GM04504 (cell line): ENCODE results near the gene ZNF557.
"Not testable (repeated sequence)": the region's sequence is repeated elsewhere in the genome, so short reads cannot be mapped to it uniquely, and the experiment has no call there.

ENCODE experiments used
- DNase-seq: peaks from one replicate; pipeline ENCODE4 v3.0.0-alpha.2; 2012; ENCODE audit warnings: low read depth

The ZNF557 gene

GRCh38 chr19:7069042-7069903 lies at the start of gene ZNF557:
Gene ZNF557 (plus strand): TSS chr19:7069703. CDS start chr19:7075075, 5,372 bp downstream.
- peak; percentile 92 for DNase-seq

GRCh38 chr19:7021331-7021730 lies 48.2 kb upstream of the ZNF557 start, which contains the start of gene MBD3L2B:
Gene MBD3L2B (minus strand): TSS chr19:7021431. CDS start chr19:7021397, 34 bp downstream.
- not testable (repeated sequence) for DNase-seq

- not testable (repeated sequence) for DNase-seq
Measured at GRCh38 chr19:7028790-7029189, 40.7 kb upstream of the ZNF557 start.

DNA sequence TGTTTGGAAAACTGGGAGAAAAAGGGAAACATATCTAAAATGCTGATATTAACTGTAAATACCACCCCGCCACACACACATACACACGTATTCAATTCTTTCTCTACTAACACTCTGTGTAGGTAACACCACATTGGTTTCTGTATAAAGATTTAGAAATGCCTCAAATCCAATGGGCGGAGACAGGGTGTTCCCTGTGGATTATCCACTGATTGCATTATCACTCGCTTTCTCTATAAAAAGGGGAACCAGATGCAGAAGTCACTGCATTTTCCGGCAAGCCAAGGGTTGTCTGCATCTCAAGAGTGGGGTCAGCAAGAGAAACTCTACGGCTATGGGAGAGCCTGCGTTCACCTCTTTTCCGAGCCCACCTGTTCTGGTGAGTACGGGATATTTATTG lies 39.2 kb upstream of the ZNF557 start, which contains the start of gene MBD3L5:
MBD3L5 (plus strand) TSS at position 301 of the 400 bp plus-strand sequence; CDS start at position 335, 34 bp downstream.
- not testable (repeated sequence) for DNase-seq

- not testable (repeated sequence) for DNase-seq
Measured at GRCh38 chr19:7040079-7040478, 29.4 kb upstream of the ZNF557 start, which contains the start of gene MBD3L4. Gene MBD3L4 (minus strand): TSS chr19:7040179. CDS start chr19:7040144, 35 bp downstream.

DNA sequence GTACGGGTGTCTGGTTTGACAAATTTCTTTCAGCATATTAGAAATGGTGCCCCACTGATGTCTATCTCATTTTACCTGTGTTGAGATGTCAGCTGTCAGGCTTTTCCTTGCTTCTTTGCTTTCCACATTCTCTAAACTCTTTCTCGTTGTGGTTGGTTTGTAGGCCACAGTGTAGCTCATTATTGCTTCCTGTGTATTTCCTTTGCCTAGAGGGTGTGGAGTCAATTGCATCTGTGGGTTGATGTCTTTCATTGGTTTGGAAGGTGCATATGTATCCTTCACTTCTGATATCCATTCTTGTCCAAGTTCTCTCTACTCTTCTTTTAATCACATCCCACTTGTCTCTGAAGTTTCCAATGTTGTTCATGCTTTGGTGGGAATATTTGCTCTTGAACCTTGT lies 27.9 kb upstream of the ZNF557 start:
- DNase-seq: not testable (repeated sequence)

GRCh38 chr19:7049021-7049420 lies 20.5 kb upstream of the ZNF557 start, which contains the start of gene MBD3L2:
Gene MBD3L2 (plus strand): TSS chr19:7049321. CDS start chr19:7049374, 53 bp downstream.
- DNase-seq: not testable (repeated sequence)

GRCh38 chr19:7051421-7051820 lies 18.1 kb upstream of the ZNF557 start:
- DNase-seq: not testable (repeated sequence)

GRCh38 chr19:7052896-7053295 lies 16.6 kb upstream of the ZNF557 start:
- DNase-seq: not testable (repeated sequence)

- DNase-seq: not testable (repeated sequence)
Measured at GRCh38 chr19:7054635-7055368, 14.7 kb upstream of the ZNF557 start.

GRCh38 chr19:7055679-7056078 lies 13.8 kb upstream of the ZNF557 start:
- not testable (repeated sequence) for DNase-seq

GRCh38 chr19:7056371-7056770 lies 13.1 kb upstream of the ZNF557 start:
- DNase-seq: not testable (repeated sequence)

DNA sequence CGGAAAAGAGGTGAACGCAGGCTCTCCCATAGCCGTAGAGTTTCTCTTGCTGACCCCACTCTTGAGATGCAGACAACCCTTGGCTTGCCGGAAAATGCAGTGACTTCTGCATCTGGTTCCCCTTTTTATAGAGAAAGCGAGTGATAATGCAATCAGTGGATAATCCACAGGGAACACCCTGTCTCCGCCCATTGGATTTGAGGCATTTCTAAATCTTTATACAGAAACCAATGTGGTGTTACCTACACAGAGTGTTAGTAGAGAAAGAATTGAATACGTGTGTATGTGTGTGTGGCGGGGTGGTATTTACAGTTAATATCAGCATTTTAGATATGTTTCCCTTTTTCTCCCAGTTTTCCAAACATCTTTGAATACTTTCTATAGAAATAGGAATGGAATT lies 10.9 kb upstream of the ZNF557 start, which contains the start of gene MBD3L3:
MBD3L3 (minus strand) TSS at position 101 of the 400 bp plus-strand sequence; CDS start at position 30, 71 bp downstream.
- DNase-seq: not testable (repeated sequence)

GRCh38 chr19:7059977-7060376 lies 9.5 kb upstream of the ZNF557 start:
- not testable (repeated sequence) for DNase-seq

DNA sequence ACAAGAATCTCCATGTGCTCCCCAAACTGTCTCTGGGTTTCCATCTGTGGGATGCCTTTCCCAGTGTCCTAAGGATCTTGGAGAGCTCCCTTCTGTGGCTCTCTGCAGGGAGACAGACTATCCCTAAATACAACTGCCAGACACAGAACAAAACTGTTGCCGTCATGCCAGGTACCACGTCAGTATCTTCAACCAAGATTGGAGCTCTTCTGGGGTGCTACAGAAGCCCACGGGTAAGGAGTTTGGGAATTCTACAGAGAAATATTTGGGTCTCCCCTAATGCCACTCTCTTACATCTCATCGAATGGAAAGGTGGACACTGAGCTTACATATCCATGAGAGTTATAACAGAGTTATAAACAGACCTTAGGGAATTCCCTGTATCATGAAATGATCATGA lies 6.2 kb upstream of the ZNF557 start:
- no peak for DNase-seq

GRCh38 chr19:7063764-7064418 lies 5.6 kb upstream of the ZNF557 start:
- DNase-seq: no peak

DNA sequence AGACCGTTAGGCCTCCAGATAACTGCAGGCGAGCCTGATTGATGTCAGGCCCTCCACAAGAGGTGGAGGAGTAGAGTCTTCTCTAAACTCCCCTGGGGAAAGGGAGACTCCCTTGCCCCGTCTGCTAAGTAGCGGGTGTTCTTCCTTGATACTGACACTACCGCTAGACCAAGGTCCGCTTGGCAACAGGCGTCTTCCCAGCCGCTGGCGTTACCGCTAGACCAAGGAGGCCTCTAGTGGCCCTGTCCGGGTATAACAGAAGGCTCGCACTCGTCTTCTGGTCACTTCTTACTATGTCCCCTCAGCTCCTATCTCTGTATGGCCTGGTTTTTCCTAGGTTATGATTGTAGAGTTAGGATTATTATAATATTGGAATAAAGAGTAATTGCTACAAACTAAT lies 2.4 kb upstream of the ZNF557 start:
- not testable (repeated sequence) for DNase-seq

DNA sequence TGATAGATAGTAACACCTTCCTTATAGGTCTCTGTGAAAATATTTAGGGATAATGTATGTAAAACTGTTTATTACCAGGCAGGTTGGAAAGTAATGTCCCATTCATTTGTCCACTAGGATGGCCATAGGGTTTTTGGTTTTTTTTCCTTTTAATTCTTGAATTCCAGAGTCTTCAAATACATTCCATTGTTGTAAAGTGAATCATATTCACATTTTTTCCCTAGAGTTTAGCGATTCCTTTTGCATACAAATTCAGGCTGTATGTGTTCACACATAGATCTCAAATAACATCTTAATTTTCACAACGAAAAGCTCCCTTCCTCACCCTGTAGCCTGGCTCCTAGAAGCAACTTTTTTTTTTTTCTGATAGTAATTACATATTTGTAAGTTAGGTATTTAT lies 1.8 kb upstream of the ZNF557 start:
- DNase-seq: no peak

- no peak for DNase-seq
Measured at GRCh38 chr19:7068599-7068998, 904 bp upstream of the ZNF557 start.

- no peak for DNase-seq
Measured at GRCh38 chr19:7069904-7070226, 362 bp downstream of the ZNF557 start.

DNA sequence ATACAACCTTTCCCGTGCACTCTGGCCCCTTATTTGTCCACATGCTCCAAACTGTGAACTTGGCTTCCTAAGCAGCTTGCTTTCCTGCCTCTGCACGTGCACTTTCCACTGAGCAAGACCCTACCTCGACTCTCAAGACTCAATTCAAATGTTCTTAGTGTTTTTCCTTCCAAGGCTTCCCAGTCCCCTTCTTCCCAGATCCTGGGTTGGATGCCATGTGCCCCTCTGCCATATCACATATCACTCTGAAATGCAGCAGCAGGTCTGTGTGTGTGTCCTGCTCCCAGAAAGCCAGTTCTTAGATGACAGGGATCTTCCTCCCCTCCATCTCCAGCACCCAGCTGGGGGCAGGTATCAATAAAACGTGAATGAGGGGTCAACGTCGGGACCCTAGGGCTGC lies 3.0 kb downstream of the ZNF557 start:
- DNase-seq: no peak
